Mesenchymal stem cell (in vitro differentiated cells and primary cell): ENCODE data around the gene HEMK1.

Source experiments
- DNase-seq: peaks from one replicate; pipeline ENCODE4 v3.0.0-alpha.2; 2013
- H2AFZ ChIP-seq: one replicate; pipeline ENCODE4 v1.6.1; 2013; ENCODE audit warnings: low read depth, mild to moderate bottlenecking, control low read depth, inconsistent platforms, low read length, moderate library complexity
- H2AK5ac ChIP-seq: 2 replicates; pipeline ENCODE4 v1.6.1; 2013; ENCODE audit warnings: low read length, moderate library complexity, mild to moderate bottlenecking, inconsistent platforms; ENCODE audit not compliant: severe bottlenecking
- H2BK120ac ChIP-seq: one replicate; pipeline ENCODE4 v1.6.1; 2013; ENCODE audit warnings: low read depth, mild to moderate bottlenecking, inconsistent platforms, low read length, moderate library complexity
- H2BK12ac ChIP-seq, 2 experiments: one replicate each; pipeline ENCODE4 v1.6.1; 2013; ENCODE audit warnings: inconsistent platforms in 2 of 2, low read length in 2 of 2, mild to moderate bottlenecking in 2 of 2, moderate library complexity in 2 of 2, control low read depth in 1 of 2
- H2BK15ac ChIP-seq: one replicate; pipeline ENCODE4 v1.6.1; 2013; ENCODE audit warnings: mild to moderate bottlenecking, low read depth, inconsistent platforms; ENCODE audit not compliant: poor library complexity, severe bottlenecking
- H2BK5ac ChIP-seq: 2 replicates; pipeline ENCODE4 v1.6.1; 2013; ENCODE audit warnings: low read depth, mild to moderate bottlenecking, low read length, control low read depth, inconsistent platforms; ENCODE audit not compliant: poor library complexity, severe bottlenecking
- H3K14ac ChIP-seq, 2 experiments: one replicate each; pipeline ENCODE4 v1.6.1; 2013; ENCODE audit warnings: inconsistent platforms in 2 of 2, low read length in 2 of 2, control low read depth in 1 of 2, mild to moderate bottlenecking in 1 of 2, moderate library complexity in 1 of 2
- H3K18ac ChIP-seq, 2 experiments: one replicate each; pipeline ENCODE4 v1.6.1; 2013; ENCODE audit warnings: inconsistent platforms in 2 of 2, low read length in 2 of 2, control low read depth in 1 of 2, low read depth in 1 of 2, mild to moderate bottlenecking in 1 of 2
- H3K23ac ChIP-seq, 2 experiments: one replicate each; pipeline ENCODE4 v1.6.1; 2013; ENCODE audit warnings: inconsistent platforms in 2 of 2, low read length in 2 of 2, mild to moderate bottlenecking in 2 of 2, moderate library complexity in 2 of 2, control low read depth in 1 of 2
- H3K27ac ChIP-seq: 2 replicates; pipeline ENCODE4 v1.5.1; 2013; ENCODE audit warnings: mild to moderate bottlenecking, moderate library complexity, low read length, control low read depth, inconsistent platforms; ENCODE audit not compliant: poor library complexity, severe bottlenecking
- H3K27me3 ChIP-seq, 2 experiments: 2 replicates each; pipeline versions ENCODE4 v1.6.1 to v1.7.0; 2013; ENCODE audit warnings: low read length in 2 of 2, mild to moderate bottlenecking in 2 of 2, moderate library complexity in 2 of 2, control low read depth in 1 of 2, inconsistent platforms in 1 of 2; ENCODE audit not compliant: control insufficient read depth in 1 of 2, insufficient read depth in 1 of 2
- H3K36me3 ChIP-seq, 2 experiments: 2 replicates each; pipeline versions ENCODE4 v1.6.1 to v1.7.0; 2013; ENCODE audit warnings: low read length in 2 of 2, control low read depth in 1 of 2, inconsistent platforms in 1 of 2, low read depth in 1 of 2, mild to moderate bottlenecking in 1 of 2; ENCODE audit not compliant: insufficient read depth in 2 of 2, control insufficient read depth in 1 of 2
- H3K4ac ChIP-seq, 2 experiments: one replicate each; pipeline ENCODE4 v1.6.1; 2013; ENCODE audit warnings: inconsistent platforms in 2 of 2, low read length in 2 of 2, mild to moderate bottlenecking in 2 of 2, moderate library complexity in 2 of 2, control low read depth in 1 of 2, low read depth in 1 of 2
- H3K4me1 ChIP-seq: 2 replicates; pipeline ENCODE4 v1.6.1; 2013; ENCODE audit warnings: low read depth, low read length, control low read depth; ENCODE audit not compliant: control insufficient read depth, insufficient read depth
- H3K4me2 ChIP-seq: 2 replicates; pipeline ENCODE4 v1.6.1; 2013; ENCODE audit warnings: low read length, mild to moderate bottlenecking, inconsistent platforms; ENCODE audit not compliant: poor library complexity, severe bottlenecking
- H3K4me3 ChIP-seq, 2 experiments: 2 replicates each; pipeline versions ENCODE4 v1.5.1 to v1.7.0; 2013; ENCODE audit warnings: low read length in 2 of 2, mild to moderate bottlenecking in 2 of 2, control low read depth in 1 of 2, low read depth in 1 of 2; ENCODE audit not compliant: insufficient read depth in 1 of 2
- H3K79me1 ChIP-seq: replicated peaks from 2 replicates; pipeline ENCODE4 v1.6.1; 2013; ENCODE audit warnings: mild to moderate bottlenecking, control low read depth, low read length, inconsistent platforms; ENCODE audit not compliant: poor library complexity, severe bottlenecking
- H3K9ac ChIP-seq: 2 replicates; pipeline ENCODE4 v1.7.0; 2013; ENCODE audit warnings: mild to moderate bottlenecking, low read length, moderate library complexity
- H3K9me3 ChIP-seq: 2 replicates; pipeline ENCODE4 v1.7.0; 2013; ENCODE audit warnings: mild to moderate bottlenecking, low read length; ENCODE audit not compliant: control insufficient read depth
- H4K8ac ChIP-seq: one replicate; pipeline ENCODE4 v1.6.1; 2013; ENCODE audit warnings: inconsistent platforms, mild to moderate bottlenecking, low read length, moderate library complexity
- H4K91ac ChIP-seq: one replicate; pipeline ENCODE4 v1.6.1; 2013; ENCODE audit warnings: mild to moderate bottlenecking, low read length, inconsistent platforms
- WGBS: methylation state at CpG from one replicate; pipeline ENCODE4 v1.1.7; 2013; ENCODE audit warnings: mixed read lengths; 5-methylcytosine and 5-hydroxymethylcytosine counted together

HEMK1 gene

DNA sequence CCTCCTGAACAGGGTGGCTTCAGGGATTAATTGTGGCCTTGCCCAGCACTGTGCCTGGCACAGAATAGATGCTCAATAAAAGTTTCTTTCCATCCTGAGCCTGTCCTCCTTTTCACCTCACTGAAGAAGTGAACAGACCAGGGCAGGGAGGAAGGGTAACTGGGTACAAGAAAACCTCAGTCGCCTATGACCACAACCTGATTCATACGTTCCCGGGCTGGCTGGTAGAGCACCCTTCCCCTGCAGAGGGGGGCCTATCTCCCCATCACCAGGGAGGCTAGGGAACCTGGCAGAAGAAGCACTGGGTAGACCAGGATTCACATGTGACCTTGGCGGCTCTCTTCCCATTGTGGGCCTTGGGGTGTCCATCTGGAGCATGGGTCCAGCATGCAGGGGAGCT, 38.1 kb upstream of the HEMK1 start:
- no peak overlapping the region for H3K27ac ChIP-seq
- no peaks in the 10 kb centered on the region for H3K36me3 ChIP-seq
- no peak overlapping the region for H3K18ac ChIP-seq
- H4K8ac ChIP-seq, result no peak overlapping the region
- H2BK15ac ChIP-seq, result no peak overlapping the region
- H3K4me2 ChIP-seq, result no peak overlapping the region
- DNase-seq, result no peak
- no peak overlapping the region for H3K14ac ChIP-seq
- no peak overlapping the region for H3K4ac ChIP-seq
- no peak overlapping the region for H2AK5ac ChIP-seq
- H3K4me1 ChIP-seq, result peaks cover 43% of the 10 kb centered on the region
- no peak overlapping the region for H3K4me3 ChIP-seq
- H2BK120ac ChIP-seq, result no peak overlapping the region
- no peak overlapping the region for H4K91ac ChIP-seq
- H2BK5ac ChIP-seq, result no peak overlapping the region
- no peak overlapping the region for H2AFZ ChIP-seq
- no peaks in the 10 kb centered on the region for H3K9me3 ChIP-seq
- WGBS, result 90% methylated on average over 4 of the region's 4 CpGs
- H2BK12ac ChIP-seq, result no peak overlapping the region
- no peaks in the 10 kb centered on the region for H3K79me1 ChIP-seq
- H3K23ac ChIP-seq, result no peak overlapping the region
- no peak overlapping the region for H3K9ac ChIP-seq
- peaks cover 58 to 87% of the 10 kb centered on the region in 2 experiments for H3K27me3 ChIP-seq

DNA sequence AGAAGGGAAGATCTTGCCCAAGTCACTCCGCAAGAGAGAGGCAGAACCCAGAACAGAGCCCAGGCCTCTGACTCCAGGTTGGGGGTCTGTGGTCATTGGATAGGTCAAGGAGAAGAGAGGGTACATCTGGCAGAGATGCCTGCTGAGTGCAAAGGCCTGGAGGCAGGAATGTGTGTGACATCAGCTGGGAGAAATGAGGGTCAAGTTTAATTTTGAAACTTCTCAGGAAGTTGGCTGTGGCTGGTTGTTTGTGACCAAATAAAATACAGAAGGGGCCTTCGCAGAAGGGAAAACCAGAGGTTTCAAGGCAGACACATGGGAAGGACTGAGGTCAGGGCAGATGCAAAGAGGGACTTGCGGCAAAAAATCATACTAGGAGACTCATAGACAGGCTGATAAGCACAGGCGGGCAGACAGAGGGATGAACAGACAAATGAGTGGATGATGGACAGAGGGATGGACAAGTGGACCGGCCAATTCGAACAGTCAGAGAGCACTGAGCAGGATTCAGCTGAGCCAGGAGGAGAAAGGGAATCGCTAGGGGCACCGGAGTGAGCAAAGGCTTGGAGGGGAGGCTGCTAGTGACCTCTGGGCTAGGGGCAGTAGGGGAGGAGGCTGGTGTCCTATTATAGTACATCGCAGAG, 37.1 kb upstream of the HEMK1 start:
- no peak overlapping the region for H2BK5ac ChIP-seq
- H2BK12ac ChIP-seq, result no peak overlapping the region
- peak overlapping the region; percentile 21 for H2AK5ac ChIP-seq
- H3K27me3 ChIP-seq, result peaks cover 62 to 95% of the 10 kb centered on the region in 2 experiments
- H2BK15ac ChIP-seq, result no peak overlapping the region
- no peak overlapping the region for H3K4me2 ChIP-seq
- H4K8ac ChIP-seq, result no peak overlapping the region
- H3K4me3 ChIP-seq, result no peak overlapping the region
- 75% methylated on average over 8 of the region's 9 CpGs for WGBS
- H2BK120ac ChIP-seq, result no peak overlapping the region
- no peak for DNase-seq
- no peak overlapping the region for H3K18ac ChIP-seq
- no peak overlapping the region for H3K23ac ChIP-seq
- no peak overlapping the region for H3K9ac ChIP-seq
- no peaks in the 10 kb centered on the region for H3K36me3 ChIP-seq
- no peaks in the 10 kb centered on the region for H3K79me1 ChIP-seq
- H2AFZ ChIP-seq, result no peak overlapping the region
- H3K4me1 ChIP-seq, result peaks cover 45% of the 10 kb centered on the region
- no peak overlapping the region for H4K91ac ChIP-seq
- no peak overlapping the region for H3K27ac ChIP-seq
- H3K4ac ChIP-seq, result no peak overlapping the region
- no peak overlapping the region for H3K14ac ChIP-seq
- H3K9me3 ChIP-seq, result no peaks in the 10 kb centered on the region

DNA sequence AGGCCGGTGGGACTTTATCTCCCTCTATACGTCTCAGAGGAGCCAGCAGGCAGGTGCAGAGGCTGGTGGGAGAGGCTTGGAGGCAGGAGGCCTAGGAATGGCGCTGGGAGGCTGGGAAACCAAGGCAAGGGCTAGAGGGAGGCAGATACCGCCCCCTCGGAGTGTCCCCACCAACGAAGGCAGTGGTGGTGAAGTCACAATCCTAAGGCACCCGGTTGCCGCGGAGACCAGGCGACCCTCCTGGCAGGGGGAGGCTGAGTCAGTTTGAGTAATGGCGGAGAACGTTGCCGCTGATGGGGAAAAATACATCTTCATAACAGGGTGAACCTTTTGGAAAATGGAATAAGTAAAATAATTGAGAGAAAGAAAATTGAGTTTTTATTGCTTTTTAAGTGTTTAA, 36.0 kb upstream of the HEMK1 start:
- no peaks in the 10 kb centered on the region for H3K9me3 ChIP-seq
- H2BK120ac ChIP-seq, result no peak overlapping the region
- no peak overlapping the region for H2BK5ac ChIP-seq
- H3K27ac ChIP-seq, result no peak overlapping the region
- H2BK15ac ChIP-seq, result no peak overlapping the region
- H3K79me1 ChIP-seq, result no peaks in the 10 kb centered on the region
- H3K18ac ChIP-seq, result no peak overlapping the region
- H4K91ac ChIP-seq, result no peak overlapping the region
- H2BK12ac ChIP-seq, result no peak overlapping the region
- no peak overlapping the region for H2AFZ ChIP-seq
- peaks cover 59 to 95% of the 10 kb centered on the region in 2 experiments for H3K27me3 ChIP-seq
- no peak overlapping the region for H2AK5ac ChIP-seq
- no peaks in the 10 kb centered on the region for H3K36me3 ChIP-seq
- no peak for DNase-seq
- WGBS, result 71% methylated on average over 13 of the region's 13 CpGs
- no peak overlapping the region for H3K4me2 ChIP-seq
- H4K8ac ChIP-seq, result no peak overlapping the region
- no peak overlapping the region for H3K4ac ChIP-seq
- no peak overlapping the region for H3K23ac ChIP-seq
- no peak overlapping the region for H3K14ac ChIP-seq
- no peak overlapping the region for H3K9ac ChIP-seq
- no peak overlapping the region for H3K4me3 ChIP-seq
- peaks cover 45% of the 10 kb centered on the region for H3K4me1 ChIP-seq

DNA sequence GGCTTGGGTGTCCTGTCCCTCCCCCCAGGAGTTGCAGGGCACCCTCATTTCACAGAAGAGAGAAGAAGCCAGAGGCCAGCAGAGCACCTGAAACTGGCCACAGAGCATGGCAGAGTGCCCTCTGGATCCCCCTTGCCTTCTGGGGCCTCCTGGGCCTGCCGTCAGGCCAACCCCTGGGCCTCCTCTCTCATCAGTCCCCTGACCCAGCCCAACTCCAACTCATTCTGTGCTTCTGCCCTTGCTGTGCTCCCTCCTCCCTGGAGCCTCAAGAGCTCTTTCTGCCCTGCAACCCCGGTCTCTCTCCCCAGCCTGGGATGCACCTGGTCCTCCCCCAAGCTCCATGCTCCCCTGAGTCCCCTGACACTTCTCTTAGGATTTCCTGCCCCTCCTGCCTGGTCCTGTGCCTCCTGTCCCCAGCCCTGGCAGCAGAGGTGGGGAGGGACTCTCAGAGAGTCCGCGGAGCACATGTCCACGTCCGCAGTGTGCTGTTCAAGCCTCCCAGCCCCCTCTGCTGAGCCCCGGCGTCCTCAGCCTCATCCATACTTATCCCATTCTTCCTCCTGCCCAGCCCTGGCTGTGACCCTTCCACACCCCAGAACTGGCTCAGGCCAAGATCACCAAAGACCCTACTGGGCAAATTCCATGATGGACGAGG, 35.4 kb upstream of the HEMK1 start:
- no peak overlapping the region for H3K4ac ChIP-seq
- H3K27me3 ChIP-seq, result peaks cover 58 to 95% of the 10 kb centered on the region in 2 experiments
- H2AFZ ChIP-seq, result no peak overlapping the region
- H3K4me1 ChIP-seq, result peaks cover 45% of the 10 kb centered on the region
- no peak overlapping the region for H4K91ac ChIP-seq
- H3K23ac ChIP-seq, result no peak overlapping the region
- H2BK15ac ChIP-seq, result no peak overlapping the region
- no peak overlapping the region for H3K4me3 ChIP-seq
- H2AK5ac ChIP-seq, result peak overlapping the region; percentile 24
- no peak overlapping the region for H3K9ac ChIP-seq
- no peak overlapping the region for H2BK120ac ChIP-seq
- H3K27ac ChIP-seq, result no peak overlapping the region
- DNase-seq, result no peak
- H3K18ac ChIP-seq, result no peak overlapping the region
- H3K9me3 ChIP-seq, result no peaks in the 10 kb centered on the region
- no peaks in the 10 kb centered on the region for H3K36me3 ChIP-seq
- 68% methylated on average over 9 of the region's 9 CpGs for WGBS
- no peak overlapping the region for H3K14ac ChIP-seq
- H2BK12ac ChIP-seq, result no peak overlapping the region
- H4K8ac ChIP-seq, result no peak overlapping the region
- H3K4me2 ChIP-seq, result no peak overlapping the region
- H2BK5ac ChIP-seq, result no peak overlapping the region
- H3K79me1 ChIP-seq, result no peaks in the 10 kb centered on the region
